Right cardiac atrium (tissue), 5 donors: ENCODE results near the gene MBP. TPM values are rescaled to one million over a fixed set of nuclear protein-coding genes. Genes with fewer than 3 reads are reported as not detected.

ENCODE experiments used
- ATAC-seq, 2 donors: fragments of 200-7000 bp; cut with Tn5 transposase; one replicate each; pipeline versions ENCODE4 v1.8.0 to v1.9.1; 2020; ENCODE audit warnings: moderate library complexity in 2 of 2, mild to moderate bottlenecking in 1 of 2
- DNase-seq, 3 donors: peaks; one replicate each; pipeline ENCODE4 v3.0.0-alpha.2; 2020
- H3K27ac ChIP-seq: one replicate; pipeline ENCODE4 v1.5.1; 2013; ENCODE audit warnings: mild to moderate bottlenecking, low read length, control low read depth, moderate library complexity
- H3K27me3 ChIP-seq: one replicate; pipeline ENCODE4 v1.6.1; 2013; ENCODE audit not compliant: control insufficient read depth, insufficient read depth
- H3K4me1 ChIP-seq: one replicate; pipeline ENCODE4 v1.6.1; 2013; ENCODE audit warnings: low read length; ENCODE audit not compliant: control insufficient read depth, insufficient read depth
- H3K4me3 ChIP-seq: one replicate; pipeline ENCODE4 v1.5.1; 2013; ENCODE audit warnings: low read length, control low read depth
- H3K9me3 ChIP-seq: one replicate; pipeline ENCODE4 v1.6.1; 2013; ENCODE audit warnings: low read length; ENCODE audit not compliant: control insufficient read depth
- WGBS: extraction: QIAGEN DNeasy Blood & Tissue Kit; methylation state at CpG from one replicate; pipeline ENCODE4 v1.1.7; 2013; 5-methylcytosine and 5-hydroxymethylcytosine counted together
- intact Hi-C, 4 donors: fragments of 100-400 bp; cut with DNase I; formaldehyde crosslinking; loops; one replicate each; pipeline versions ENCODE4 v1.11.0 to v1.14.0; 2022 to 2023
- polyA plus RNA-seq: library from polyadenylated mRNA; stranded (reverse); fragments of 200-250 nt; gene quantifications from one replicate; pipeline ENCODE4 v1.2.3, GENCODE V29; 2013
- total RNA-seq, 4 donors: library from RNA; stranded (reverse); fragmentation: NEBNext Ultra II Directional; extraction: Animal tissue kit (Norgen Biotek cat#: 25700); gene quantifications; one replicate each; pipeline ENCODE4 v1.2.1, GENCODE V29; 2021
- donor health status: healthy with polysubstance abuse.
- donor health status: DM: no; HTN: yes; CAD: no.
- donor health status: DM: no; HTN: no; CAD: no.
- donor health status: DM: no; HTN: yes; CAD: no; lungs with severe emphysema.
- donor health status: DM: yes; HTN: yes; CAD: no.

The MBP gene
- total and polyA plus RNA-seq, 5 donors, result 10.5 to 26.4 (median 16.1) TPM

DNA sequence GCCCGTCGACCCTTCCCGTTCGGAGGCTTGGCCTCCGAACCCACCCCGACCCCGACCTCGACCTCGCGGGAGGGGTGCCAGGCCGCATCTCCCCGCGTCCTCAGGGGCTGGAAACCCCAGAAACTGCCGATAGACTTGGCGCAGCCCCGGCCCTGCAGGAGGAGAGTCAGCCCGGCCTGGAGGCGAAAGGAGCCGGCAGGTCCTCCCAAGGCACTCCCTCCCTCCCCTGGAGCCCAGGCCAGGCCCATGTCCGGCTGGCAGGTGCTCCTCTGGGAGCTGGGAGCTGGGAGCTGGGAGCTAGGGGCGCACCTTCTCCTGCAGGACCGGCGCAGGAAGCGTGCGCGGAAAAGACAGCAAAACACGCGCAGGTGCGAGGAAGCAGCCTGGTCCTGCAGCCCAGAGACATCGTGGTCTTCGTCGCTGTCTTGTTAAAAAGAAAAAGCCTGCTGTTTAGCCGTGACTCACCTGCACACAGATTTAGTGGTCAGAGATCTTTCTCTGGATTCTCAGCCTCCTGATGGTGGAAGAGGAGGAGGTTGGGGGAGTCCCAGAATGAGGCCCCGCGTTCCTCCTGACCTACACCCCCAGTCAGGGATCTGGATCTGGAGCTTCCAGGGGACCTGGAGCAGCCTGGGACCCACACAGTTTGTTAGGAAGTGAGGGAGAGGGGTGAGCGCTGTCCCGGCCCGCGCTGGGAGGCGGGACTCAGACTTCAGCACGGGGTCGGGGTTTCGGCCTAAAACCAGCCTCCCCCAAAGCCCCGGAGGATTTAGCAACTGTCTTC, 660 bp upstream of the MBP start:
- WGBS, result 25% methylated on average over 44 of the region's 44 CpGs
- DNase-seq (peak in 2 of 3 donors; percentile 71 to 75), ATAC-seq (peak in 1 of 2 donors; percentile 2)
- intact Hi-C loops, result loop anchor here in 2 of 4 donors (5.0 to 10.0 kb wide), 2 partner anchors 66 to 72 kb away; no protein-coding TSS in a partner anchor
- H3K4me3 ChIP-seq, result peak overlapping the region; percentile 56
- H3K27ac ChIP-seq, result no peak overlapping the region
- peaks cover 3% of the 10 kb centered on the region for H3K4me1 ChIP-seq
- no peaks in the 10 kb centered on the region for H3K9me3 ChIP-seq
- no peaks in the 10 kb centered on the region for H3K27me3 ChIP-seq

DNA sequence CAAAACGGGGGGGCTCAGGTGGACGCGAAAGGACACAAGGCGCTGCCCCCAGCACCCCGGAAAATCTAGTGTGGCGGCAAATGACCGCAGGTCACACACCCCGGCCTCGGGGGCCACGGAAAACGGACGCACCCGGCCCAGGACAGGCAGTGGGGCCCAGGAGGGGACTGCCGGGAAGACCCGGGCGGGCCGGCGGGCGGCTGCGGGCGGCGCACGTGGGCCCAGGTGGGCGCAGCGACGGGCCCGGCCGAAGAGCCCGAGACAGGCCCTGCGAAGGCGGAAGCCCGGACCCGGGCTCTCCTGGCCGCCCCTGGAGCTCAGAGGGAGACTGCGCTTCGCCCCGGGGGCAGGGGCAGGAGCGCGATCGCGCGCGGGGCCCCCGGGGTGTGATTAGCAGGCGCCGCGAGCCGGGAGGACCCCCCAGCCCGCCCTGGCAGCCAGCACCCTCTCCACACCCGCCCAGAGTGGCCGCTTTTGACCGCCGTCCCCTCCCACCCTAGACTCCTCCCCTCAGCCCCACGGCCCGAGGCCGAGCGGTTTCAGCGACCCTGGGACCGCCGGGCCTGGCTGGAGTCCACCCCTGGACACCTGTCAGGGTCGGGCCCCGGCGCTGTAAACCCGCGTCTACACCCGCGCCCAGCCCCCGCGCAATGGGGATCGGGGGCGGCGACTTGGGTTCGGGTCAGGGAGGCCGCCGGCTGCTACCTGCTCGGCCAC, 773 bp downstream of the MBP start:
- peak; percentile 60 to 89 (median 78) for DNase-seq
- H3K4me1 ChIP-seq, result peaks cover 3% of the 10 kb centered on the region
- no peaks in the 10 kb centered on the region for H3K9me3 ChIP-seq
- peak; percentile 72 to 83 for ATAC-seq
- H3K27me3 ChIP-seq, result no peaks in the 10 kb centered on the region
- intact Hi-C loops, result loop anchor here in 2 of 4 donors (5.0 to 10.0 kb wide), 2 partner anchors 65 to 73 kb away; no protein-coding TSS in a partner anchor
- under 1% methylated on average over 76 of the region's 76 CpGs for WGBS
- H3K27ac ChIP-seq, result peak overlapping the region; percentile 59
- peak overlapping the region; percentile 56 for H3K4me3 ChIP-seq

DNA sequence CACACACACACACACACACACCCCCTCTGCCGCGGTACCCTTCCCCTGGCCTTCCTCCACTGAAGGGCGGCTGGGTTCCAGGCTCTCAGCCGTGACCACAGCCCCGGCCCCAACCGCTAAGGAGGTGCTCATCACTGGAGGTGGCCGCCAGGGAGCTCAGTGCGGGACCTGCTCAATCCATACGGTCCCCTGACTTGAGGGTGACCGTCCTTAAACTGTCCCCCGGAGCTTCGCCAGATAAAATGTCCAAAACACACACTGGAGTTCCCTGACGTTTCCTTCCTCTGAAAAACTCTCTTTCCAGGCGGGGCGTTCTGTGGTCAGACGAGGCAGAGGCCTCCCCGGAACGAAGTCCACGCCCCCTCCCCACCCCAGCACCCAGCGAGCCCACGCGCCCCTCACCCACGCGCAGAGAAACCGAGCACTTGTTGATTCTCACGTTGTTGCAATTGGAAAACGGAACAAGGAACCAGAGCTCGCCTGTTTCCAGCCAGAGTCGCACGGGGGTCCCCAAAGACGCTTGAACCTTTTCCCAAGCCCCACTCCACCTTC, 1.4 kb downstream of the MBP start:
- peaks cover 3% of the 10 kb centered on the region for H3K4me1 ChIP-seq
- intact Hi-C loops, result loop anchor here in 2 of 4 donors (5.0 to 10.0 kb wide), 2 partner anchors 64 to 74 kb away; no protein-coding TSS in a partner anchor
- no peaks in the 10 kb centered on the region for H3K27me3 ChIP-seq
- DNase-seq (peak; percentile 60 to 82 (median 81)), ATAC-seq (peak; percentile 19 to 31)
- WGBS, result 9% methylated on average over 31 of the region's 31 CpGs
- no peaks in the 10 kb centered on the region for H3K9me3 ChIP-seq
- H3K4me3 ChIP-seq, result peak overlapping the region; percentile 56
- H3K27ac ChIP-seq, result peak overlapping the region; percentile 16

DNA sequence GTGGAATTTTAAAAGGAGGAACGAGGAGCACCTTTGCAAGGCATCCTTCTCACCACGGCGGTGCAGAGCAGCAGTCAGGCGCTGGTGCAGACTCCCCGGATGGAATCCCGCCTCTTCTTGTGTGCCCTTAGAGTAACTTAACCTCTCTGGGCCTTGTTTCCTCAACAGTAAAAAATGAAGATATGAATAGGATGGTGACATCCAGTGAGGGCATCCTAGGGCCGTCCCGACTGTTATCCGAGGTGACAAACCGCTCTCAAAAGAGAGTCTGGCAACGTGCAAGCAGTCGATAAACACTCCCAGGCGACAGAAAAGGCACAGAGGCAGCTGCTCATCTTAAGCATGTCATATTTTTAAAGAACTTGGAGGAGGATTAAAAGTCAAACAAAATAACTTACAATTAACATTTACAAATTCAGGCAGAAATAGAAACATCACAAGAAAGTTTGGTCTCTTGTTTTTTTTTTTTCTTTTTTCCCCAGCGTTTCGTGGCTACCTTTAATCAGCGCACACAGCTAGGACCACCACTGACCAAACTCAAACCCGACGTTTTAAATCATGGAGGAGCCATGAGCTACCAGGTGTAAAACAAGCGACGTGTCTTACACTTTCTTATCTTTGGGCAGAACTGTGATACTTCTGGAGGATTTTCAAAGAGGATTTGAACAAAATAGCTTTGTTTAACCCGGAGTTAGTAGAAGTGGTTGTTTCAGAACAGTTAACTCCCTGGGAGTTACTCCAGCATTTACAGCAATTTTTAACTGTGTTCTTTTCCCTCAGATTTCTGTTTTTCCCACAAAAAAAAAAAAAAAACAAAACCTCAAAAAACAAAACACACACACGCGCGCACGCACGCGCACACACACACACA, 2.1 kb downstream of the MBP start:
- ATAC-seq, result no peak

DNA sequence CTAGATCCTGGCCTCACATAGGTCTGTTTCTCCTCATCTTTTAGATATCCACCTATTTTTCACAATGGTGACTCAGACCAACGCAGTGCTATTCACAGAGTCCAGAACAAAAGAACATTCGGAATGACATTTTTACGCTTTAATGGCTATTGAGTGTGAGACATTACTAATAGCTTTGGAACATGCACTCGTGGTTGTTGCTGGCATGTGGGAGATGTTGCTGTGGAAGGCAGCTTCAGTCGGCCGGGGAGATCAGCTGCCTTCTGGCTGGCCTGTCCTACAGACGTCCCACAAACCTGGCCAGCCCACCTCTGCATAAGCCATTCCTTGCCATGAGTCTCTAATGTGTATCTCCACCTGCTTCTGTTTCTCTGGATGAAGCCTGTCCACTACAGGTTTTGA, 3.4 kb downstream of the MBP start:
- WGBS, result 73% methylated on average over 7 of the region's 7 CpGs
- intact Hi-C loops, result no loop called here
- Histone ChIP-seq H3K27ac (no peak overlapping the region), H3K9me3 (no peaks in the 10 kb centered on the region), H3K27me3 (no peaks in the 10 kb centered on the region), H3K4me1 (peaks cover 3% of the 10 kb centered on the region), H3K4me3 (no peak overlapping the region)
- DNase-seq, result no peak
- ATAC-seq, result no peak

More for the DNA sequence above, 2.1 kb downstream of the MBP start:
- Histone ChIP-seq H3K4me1 (peaks cover 3% of the 10 kb centered on the region), H3K27ac (peak overlapping the region; percentile 10), H3K4me3 (peak overlapping the region; percentile 56), H3K9me3 (no peaks in the 10 kb centered on the region), H3K27me3 (no peaks in the 10 kb centered on the region)
- DNase-seq, result no peak
- intact Hi-C loops, result loop anchor here in 2 of 4 donors (5.0 to 10.0 kb wide), 2 partner anchors 63 to 74 kb away; no protein-coding TSS in a partner anchor
- 50% methylated on average over 27 of the region's 27 CpGs for WGBS

DNA sequence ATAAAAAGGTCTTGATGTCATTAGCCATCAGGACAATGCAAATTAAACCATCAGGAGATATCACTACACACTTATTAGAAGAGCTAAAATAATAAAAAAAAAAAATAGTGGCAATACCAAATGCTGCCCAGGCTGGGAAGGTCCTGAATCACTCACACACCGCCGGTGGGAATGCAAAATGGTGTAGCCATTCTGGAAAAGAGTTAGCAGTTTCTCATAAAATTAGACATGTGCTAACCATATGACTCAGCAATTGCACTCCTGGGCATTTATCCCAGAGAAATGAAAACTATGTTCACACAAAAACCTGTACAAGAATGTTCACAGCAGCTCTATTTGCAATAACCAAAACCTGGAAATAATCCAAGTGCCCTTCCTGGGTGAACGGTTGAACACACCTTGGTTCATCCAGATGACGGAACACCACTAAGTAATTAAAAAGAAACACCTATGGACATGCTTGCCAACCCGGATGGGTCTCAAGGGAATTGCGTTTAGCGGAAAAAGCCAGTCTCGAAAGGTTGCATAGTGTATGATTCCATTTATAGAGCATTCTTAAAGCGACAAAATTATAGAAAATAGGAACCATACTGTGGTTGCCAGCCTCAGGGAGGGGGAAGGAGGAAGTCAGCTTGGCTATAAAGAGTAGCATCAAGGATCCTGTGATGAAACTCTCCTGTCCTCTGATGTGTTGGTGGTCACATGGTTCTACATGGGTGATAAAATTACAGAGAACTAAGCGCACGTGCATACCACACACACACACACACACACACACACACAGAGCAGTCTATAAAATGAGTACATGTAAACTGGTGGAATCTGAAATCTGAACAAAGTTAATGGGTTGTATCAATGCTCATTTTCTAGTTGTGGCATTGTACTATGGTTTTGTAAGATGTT, 4.6 kb downstream of the MBP start:
- Histone ChIP-seq H3K27ac (no peak overlapping the region), H3K27me3 (no peaks in the 10 kb centered on the region), H3K9me3 (no peaks in the 10 kb centered on the region), H3K4me3 (no peak overlapping the region), H3K4me1 (peaks cover 3% of the 10 kb centered on the region)
- ATAC-seq (peak in 1 of 2 donors; percentile 23), DNase-seq (no peak)
- whole genome bisulfite sequencing, result 76% methylated on average over 11 of the region's 11 CpGs
- intact Hi-C loops, result no loop called here

DNA sequence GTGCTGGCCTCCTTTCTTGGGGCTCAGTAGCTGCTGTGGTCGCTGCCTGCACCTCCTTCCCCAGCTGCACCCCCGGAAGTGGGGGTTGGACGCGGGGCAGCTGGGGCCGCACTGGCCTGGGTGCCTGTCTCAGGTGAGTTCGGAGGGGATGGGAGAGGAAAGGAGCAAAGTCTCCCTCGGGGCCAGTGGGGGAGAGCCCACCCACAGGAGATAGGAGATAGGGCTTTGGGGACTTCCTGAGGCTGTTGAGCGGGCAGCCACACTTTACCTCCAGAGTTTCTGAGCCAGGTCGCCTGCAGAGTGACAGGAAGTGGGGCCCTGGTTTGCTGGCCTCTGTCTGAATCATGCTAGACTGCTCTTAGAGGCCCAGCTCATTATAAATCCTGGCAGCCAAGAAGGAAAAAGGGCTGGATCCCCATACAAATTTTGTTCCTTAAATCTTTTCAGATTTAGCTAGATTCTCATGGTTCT, 8.1 kb downstream of the MBP start:
- Histone ChIP-seq H3K27ac (no peak overlapping the region), H3K4me3 (no peak overlapping the region), H3K4me1 (no peaks in the 10 kb centered on the region), H3K27me3 (no peaks in the 10 kb centered on the region), H3K9me3 (no peaks in the 10 kb centered on the region)
- intact Hi-C loops, result no loop called here
- DNase-seq (peak in 1 of 3 donors; percentile 25), ATAC-seq (no peak)
- WGBS, result 71% methylated on average over 9 of the region's 9 CpGs

DNA sequence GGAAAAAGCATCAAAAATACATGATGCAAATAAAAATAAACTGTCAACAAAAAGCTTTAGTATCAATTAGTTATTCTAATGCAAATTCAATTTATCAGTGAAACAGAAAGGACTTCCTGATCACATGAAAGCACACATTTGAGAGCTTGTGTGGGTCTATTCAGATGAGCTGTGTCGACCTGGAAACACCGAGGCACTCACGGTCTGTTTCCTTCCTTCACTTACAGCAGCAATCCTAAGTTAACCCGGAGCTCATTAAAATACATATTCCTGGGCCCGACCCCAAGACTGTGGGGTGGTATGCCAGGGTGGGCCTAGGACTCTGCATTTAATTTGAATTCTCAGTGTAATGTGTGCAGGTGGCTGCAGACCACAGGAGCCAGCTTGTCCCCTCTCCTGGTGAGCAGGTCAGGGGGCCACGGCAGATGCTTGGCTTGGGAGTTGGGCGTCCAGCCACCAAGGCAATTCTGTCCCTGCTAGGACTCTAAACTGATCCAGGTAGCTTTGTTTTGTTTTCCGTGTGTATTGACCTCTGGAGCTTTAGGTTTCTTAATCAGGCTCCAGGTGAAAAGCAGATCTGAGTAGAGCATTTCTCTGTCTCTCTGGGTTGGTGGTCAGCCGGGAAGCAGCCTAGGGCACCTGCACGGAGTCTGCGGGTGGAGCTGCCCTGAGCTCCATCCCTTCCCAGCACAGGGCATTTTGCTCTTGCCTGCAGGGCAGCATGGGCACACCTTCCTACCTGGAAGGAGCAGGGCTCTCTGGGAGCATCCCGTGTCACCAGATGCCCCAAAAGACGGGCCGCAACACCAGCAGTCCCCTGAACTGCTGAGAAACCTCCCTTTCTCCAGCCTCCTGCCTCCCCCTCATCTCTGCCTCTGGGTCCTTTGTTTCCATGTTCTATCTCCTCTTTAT, 9.0 kb downstream of the MBP start:
- H3K9me3 ChIP-seq, result no peaks in the 10 kb centered on the region
- ATAC-seq (no peak), DNase-seq (peak in 2 of 3 donors; percentile 12 to 22)
- H3K4me3 ChIP-seq, result no peak overlapping the region
- no peak overlapping the region for H3K27ac ChIP-seq
- H3K4me1 ChIP-seq, result peaks cover 3% of the 10 kb centered on the region
- H3K27me3 ChIP-seq, result no peaks in the 10 kb centered on the region
- 84% methylated on average over 14 of the region's 14 CpGs for WGBS
- intact Hi-C loops, result no loop called here

DNA sequence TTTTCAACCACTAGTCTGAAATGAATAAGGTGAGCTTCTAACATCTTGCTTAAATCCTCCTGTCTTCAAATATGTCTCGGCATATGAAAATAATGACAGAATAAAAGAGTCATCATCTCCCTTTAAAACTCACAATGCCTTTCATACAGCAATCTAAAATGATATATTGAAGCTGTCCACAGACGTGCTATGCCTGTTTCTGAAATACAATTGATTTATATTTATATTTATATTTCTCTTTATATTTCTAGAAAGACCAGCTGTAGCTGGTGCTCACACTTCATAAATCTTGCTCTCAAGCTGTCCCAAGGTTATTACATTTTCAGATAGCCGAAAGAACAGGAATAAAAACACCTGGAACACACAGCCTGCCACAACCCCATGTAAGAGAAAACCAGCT, 11.1 kb downstream of the MBP start:
- H3K4me3 ChIP-seq, result no peak overlapping the region
- H3K27ac ChIP-seq, result no peak overlapping the region
- 95% methylated on average over 3 of the region's 3 CpGs for WGBS
- H3K4me1 ChIP-seq, result peaks cover 3% of the 10 kb centered on the region
- ATAC-seq (no peak), DNase-seq (no peak)
- intact Hi-C loops, result no loop called here
- H3K9me3 ChIP-seq, result no peaks in the 10 kb centered on the region
- no peaks in the 10 kb centered on the region for H3K27me3 ChIP-seq
